LHCN-M2 (cell line): ENCODE data around the gene SYNE2. TPM values are rescaled to one million over a fixed set of nuclear protein-coding genes. Genes with fewer than 3 reads are reported as not detected.
A peak's percentile ranks its signal among the peaks of the same experiment; 100 is the strongest.
"Not testable (repeated sequence)": the region's sequence is repeated elsewhere in the genome, so short reads cannot be mapped to it uniquely, and the experiment has no call there.

ENCODE experiments used
- DNase-seq: peaks from one replicate; pipeline ENCODE4 v3.0.0-alpha.2; 2012; ENCODE audit warnings: low read depth
- total RNA-seq: library from RNA; depleted of rRNA; stranded (reverse); fragments of >200 nt; gene quantifications from 2 replicates; pipeline ENCODE4 v1.2.3, GENCODE V29; 2014

SYNE2 gene
- total RNA-seq, 1 experiment from 2014 or later, result 14.8 TPM

DNA sequence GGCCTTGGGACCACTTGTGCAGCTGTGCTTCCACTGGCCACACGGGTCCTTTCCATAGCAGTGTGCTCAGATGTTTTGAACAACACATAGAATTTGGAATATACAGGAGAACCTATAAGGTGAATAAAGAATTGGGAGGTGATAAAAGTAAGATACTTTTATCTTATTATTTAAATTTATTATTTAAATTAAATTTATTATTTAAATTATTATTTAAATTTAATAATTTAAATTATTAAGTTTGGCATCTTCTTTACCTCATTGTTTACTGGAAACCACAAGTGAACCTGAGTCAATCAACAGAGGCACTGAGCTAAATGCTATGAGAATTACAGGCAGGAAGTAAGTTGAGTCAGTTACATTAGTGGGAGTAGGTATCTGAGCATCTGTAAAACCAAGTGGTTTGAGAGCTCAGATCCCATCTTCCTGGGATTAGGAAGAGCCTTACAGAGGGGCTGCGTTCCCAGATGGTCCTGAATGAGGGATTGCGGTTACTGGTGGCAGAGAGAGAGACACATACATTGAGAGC is 338.2 kb downstream of the SYNE2 start:
- no peak for DNase-seq

DNA sequence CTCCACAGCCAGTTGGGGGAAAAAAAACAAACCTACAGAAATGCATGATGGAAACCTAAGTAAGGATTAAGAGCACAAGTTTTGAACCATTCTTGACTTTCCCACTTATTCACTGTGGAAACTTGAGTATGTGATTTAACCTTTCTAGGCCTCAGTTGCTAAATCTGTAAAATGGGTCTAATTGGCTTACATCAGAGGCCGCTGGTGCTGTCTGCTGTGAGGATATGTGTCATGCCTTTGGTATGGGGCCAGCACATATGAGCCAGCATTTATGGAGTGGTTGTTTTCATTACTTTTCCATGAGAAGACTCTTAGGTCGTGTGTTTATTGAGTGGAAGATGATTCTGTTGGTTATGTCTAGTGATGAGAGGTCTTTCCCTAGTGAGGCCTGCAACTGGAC is 339.0 kb downstream of the SYNE2 start:
- DNase-seq, result peak; percentile 81

DNA sequence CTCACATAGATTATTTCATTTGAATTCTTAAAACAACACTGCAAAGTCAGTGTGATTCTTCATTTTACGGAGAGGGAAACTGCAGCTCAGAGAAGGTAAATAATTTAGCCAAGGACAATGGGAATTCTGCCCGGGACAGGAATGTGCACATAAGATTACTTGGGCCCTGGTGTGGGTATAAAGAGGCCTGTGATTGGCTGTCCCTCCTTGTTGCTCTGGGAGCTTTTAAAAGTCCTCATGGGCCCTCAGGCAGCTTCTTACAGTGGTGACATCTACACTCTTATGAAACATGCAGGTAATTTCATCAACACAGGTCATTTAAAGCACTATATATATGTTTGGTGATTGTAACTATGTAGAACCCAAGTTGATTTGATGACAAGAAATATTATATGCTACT is 341.0 kb downstream of the SYNE2 start:
- DNase-seq, result no peak

DNA sequence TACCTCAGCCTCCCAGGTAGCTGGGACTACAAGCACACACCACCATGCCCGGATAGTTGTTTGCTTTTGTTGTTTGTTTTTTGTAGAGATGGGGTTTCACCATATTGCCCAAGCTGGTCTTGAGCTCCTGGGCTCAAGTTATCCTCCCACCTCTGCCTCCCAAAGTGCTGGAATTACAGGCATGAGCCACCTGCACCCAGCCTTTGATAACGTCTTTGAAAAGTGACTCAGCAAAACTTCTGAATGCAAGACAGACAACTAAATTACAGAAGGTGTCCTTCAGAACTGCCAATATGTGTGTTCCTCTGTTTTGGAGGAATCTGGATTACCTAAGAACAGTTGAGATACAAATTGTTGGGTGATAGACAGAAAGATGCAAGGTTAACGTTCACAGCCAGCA is 341.6 kb downstream of the SYNE2 start:
- DNase-seq, result no peak

DNA sequence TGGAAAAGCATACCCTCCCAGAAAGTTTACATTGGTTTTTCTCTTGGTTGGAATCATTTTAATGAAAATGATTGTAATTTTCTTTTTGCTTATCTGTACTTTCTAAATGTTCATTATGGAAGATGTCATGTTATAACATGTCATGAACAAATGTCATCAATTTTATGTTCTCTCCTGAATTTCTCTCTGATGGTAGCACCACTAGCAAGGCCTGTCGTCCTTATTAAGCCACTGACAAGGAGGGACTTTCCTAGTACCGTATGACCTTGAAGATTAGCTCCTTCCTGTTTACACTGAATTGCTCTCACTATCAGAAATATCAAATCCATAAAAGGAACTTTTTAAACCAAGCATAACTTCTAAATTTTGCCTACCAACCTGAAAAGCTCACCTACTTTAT is 342.4 kb downstream of the SYNE2 start:
- no peak for DNase-seq

DNA sequence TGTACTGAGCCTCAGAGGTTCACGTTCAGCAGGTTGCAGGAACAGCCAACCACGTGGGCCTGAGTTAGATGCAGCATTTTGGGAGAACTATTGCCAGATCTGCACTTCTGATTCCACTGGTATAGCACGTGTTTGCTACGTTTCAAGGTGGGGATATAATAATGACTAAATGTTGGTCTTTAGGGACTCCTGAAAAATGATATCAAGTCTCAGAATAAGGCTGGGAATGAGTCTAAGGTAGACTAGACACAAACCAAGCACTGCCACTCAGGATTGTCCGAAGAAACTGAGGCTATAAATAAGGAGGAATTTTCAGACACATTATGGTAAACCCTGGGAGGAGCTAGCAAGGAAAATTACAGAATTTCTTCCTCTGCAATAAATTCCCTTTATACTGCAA is 343.3 kb downstream of the SYNE2 start:
- no peak for DNase-seq

DNA sequence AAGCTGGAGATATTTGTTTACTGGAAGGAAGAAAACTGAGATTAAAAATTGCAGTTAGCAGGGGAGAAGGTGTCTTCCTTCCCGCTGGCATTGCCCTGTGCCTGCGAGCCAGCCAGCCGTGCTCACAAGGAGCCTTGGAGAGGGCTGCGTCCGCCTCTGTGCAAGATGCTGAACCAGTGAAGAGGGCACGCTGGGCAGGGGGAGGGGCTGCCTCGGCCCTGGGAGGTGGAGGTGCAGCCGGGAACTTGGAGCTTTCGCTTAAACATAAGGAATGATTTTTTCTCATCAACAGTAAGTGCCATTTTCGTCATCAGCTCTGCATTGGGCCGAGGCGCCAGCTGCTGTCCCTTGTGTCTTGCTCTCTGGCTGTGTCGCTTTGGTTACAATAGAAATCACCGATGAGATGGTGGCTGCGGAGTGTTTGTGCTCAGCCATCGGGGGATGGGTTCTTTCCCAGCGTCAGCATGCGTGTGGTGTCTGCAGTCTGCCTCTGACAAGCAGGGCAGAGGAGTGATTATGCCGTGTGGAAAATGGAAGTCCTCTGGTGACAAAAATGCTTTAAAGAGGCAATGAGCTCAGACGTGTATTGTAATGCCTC is 344.1 kb downstream of the SYNE2 start:
- peak; percentile 24 for DNase-seq

DNA sequence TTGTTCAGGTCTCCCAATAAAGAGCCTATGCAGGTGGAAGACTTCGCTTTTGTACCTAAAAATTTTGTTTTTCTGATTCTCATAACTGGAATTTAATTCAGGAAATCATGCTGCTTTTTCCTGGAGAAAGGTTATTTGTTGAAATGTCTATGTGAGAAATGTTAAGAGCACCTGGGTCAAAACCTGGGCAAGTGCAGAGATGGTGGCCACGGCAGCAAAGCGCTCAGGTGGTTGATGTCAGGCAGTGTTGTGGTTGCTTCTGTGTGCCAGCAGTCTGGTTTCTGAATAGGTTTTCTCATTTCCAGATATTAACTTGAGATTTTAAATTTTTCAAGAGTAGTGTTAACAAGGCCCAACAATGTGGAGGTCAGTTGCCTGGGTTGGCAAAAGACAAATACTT is 345.2 kb downstream of the SYNE2 start:
- DNase-seq, result no peak

DNA sequence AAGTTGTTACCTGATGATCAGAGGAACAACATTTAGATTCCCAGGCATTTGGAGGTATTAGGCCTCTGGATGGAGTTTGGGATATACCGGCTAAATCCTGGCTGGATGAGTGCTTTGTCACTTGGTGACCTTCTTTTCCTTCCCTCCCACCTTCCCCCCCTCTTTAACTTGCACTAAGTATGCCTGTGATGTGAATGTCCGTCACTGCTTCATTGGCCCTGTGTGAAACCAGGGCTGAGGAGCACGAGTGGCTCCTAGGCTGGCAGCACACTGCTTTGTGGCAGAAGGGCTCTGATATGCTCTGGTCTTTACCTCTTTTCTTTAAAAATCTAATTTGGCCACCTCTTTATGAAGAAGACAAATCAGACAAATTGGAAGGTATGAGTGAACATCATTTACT is 345.7 kb downstream of the SYNE2 start:
- no peak for DNase-seq

DNA sequence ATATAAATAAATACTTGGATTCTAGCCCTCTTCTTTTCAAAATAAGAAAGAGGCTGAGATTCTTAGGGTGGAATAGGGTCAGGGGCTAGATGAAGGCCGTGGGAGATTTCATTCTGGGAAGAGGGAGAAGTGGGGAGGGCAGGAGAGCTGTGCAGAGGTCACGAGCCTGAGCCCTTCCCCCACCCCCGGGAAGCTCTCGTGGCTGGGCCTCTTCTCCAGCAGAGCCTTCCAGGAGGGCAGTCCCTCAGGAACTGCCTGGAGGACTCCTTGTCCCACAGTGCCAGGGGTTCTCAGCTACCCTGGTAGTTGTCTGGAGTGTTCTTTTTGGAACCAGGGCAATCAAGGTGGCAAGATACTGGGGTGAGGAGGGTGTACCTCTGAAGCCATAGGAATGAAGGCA is 347.4 kb downstream of the SYNE2 start:
- no peak for DNase-seq

DNA sequence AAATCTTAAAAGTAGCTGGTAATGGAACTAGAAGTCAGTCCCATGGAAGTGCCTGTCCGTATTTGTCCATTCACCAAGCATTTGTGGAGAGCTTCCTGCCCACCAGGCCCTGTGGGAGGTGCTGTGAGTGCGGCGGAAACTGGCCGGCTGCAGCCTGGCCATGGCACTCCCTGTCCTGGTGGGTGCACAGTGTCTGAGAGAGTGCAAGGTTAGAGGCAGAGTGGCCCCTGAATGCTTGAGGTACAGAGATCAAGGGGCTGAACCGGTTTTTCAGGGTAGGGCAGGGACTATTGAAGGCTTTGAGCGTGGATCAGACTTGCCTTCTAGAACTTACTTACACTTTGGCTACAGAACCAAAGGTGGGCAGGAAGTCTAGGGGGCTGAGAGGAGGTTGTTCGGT is 348.5 kb downstream of the SYNE2 start:
- no peak for DNase-seq

DNA sequence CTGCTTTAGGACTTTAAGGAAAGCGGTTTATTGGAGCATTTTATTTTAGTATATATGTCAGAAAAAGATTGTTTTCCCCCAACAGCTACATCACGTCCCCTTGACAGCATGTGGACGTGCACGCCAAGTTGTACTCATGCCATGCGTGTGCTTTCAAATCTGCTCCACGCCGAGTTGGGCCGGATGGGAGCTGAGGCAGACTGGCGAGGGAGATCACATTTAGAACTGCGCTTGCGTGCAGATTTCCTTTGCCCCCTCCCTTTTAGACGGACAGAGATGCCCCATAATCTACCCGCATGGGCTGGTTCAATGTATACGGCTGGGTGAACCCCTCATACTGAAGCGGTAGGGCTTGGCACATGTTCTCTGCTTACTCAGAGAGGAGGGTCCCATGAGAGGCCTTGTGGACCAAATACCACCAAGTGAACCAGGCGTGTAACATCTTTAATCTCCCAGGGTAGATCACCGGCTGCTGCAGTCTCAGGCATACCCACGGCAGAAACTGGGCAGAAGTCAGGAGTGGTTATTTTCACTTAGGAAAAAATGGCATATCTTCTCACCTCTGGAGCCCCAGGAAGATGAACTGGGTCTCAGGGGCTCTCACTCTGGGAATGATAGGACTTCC is 349.2 kb downstream of the SYNE2 start:
- DNase-seq, result no peak

DNA sequence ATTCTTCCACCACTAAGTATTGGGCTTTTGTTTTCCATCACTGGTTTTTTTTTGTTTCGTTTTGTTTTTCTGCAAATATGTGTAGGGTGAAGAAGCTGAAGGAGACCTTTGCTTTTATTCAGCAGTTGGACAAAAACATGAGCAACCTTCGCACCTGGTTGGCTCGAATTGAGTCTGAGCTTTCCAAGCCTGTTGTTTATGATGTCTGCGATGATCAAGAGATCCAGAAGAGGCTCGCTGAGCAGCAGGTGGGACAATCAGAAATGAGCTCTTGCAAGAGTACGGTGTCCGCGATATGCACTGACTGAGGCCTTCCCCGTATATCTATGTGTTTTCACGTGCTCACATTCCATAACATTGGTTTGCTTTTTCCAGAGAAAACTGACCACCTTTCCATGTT is 349.9 kb downstream of the SYNE2 start:
- DNase-seq, result no peak

DNA sequence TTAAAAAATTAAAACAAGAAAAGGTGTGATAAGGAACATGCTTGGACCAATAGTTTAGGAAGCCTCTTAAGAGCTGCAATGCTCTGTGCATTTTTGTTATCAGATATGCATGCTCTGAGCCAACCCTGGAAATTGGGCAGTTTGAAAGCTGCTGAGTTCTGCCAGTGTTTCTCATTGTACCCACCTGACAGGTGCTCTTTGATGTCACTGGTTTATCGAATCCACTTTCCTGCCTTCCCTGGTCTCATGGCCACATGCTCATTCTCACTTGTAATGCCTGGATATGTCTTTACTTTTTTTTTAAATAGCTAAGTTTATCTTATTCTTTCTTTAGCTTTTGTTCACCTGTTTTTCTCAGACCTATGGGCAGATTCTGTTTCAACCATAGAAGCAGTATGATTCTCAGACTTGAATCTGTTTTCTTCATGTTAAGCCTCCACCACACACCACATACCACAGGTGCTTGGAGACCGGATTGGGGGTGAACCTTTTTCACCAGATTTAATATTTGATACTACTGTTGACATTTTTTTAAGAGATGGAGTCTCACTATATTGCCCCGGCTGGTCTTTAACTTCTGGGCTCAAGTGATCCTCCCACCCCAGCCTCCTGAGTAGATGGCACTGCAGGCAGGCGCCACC is 350.7 kb downstream of the SYNE2 start:
- DNase-seq, result no peak

DNA sequence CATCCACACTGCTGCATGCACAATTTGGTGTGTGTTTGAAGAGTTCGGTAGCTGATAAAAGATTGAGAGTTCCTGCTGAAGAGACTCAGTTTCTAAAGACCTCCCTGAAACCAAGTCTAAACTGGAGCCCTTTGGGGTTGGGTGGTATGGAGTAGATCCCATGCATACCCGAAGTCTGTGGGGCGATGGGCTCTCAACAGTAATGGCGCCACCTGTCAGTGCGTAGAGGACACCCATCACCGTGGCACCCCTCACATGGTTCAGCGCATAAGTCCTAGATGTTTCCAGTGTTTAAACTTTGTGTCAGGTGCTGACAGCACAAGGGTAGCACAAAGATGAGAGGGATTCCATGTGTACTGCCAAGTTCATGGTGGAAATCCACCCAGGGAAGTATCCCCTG is 355.5 kb downstream of the SYNE2 start:
- DNase-seq, result no peak

DNA sequence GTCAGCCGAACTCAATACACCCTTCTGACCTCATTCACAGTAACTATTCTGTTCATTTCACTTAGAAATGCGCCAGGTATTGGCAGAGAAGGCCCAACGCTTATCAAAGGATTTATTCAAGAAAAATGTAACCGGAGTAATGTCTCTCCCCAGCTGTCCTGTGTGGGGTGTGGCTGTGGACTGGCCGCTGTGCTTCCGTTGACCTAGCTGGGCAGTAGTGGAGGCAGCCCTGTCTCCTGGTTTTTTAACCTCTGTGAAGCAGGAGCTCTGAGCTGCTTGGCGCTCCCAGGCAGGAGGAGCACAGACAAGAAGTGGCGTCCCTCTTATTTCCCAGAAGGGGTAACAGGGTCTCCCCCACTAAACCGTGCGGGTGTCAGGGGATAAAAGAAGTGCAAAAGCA is 356.2 kb downstream of the SYNE2 start:
- DNase-seq, result no peak

DNA sequence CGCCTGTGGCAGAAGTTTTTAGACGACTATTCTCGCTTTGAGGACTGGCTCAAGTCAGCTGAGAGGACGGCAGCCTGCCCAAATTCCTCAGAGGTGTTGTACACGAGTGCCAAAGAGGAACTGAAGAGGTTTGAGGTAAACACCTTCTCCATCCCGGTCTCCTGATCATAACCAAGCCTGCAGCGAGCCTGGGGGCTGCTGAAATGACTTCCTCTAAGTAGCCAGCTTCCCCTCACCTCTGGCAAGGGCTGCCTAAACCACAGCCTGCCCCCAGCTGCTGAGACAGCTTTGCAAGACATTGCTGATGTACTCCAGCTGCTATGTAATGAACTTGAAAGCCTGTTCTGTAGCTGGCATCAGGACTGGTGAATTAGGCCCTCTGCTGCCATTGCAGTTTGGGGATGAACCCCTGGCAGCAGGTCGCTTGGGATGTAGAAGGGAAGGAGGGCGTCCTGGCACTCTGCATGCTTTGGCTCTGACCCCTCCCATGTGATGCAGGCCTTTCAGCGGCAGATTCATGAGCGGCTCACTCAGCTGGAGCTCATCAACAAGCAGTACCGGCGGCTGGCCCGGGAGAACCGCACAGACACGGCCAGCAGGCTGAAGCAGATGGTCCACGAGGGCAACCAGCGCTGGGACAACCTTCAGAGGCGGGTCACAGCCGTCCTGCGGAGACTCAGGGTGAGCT is 356.8 kb downstream of the SYNE2 start:
- DNase-seq, result no peak

DNA sequence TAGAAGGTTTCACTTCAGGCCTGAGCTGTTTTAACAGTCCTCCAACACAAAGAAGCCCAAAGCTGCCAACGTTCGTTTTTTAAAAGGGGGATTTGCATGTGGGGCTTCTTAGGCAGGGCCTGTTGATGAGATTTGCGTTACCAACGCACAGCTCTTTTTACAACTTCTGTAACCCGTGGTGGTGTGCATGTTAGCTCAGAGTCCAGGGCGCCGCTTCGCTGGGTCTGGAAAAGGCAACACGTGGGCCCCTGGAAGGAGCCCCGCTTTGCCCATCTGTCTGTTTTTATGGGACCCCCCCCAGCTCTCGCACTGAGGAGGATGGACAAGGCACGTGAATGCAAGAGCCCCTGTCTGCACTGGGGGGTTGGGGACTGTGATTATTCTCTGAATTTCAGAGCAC is 357.4 kb downstream of the SYNE2 start:
- no peak for DNase-seq

DNA sequence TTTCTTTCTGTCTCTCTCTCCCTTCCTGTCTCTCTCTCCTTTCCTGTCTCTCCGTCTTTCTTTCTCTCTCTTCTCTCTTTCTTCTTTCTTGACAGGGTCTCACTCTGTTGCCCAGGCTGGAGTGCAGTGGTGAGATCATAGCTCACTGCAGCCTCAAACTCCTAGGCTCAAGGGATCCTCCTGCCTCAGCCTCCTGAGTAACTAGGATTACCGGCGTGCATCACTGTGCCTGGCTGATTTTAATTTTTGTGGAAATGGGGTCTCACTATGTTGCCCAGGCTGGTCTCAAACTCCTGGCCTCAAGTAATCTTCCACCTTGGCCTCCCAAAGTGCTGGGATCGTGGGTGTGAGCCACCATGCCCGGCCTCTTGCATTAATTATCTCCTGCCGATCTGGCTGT is 358.1 kb downstream of the SYNE2 start:
- DNase-seq, result not testable (repeated sequence)

DNA sequence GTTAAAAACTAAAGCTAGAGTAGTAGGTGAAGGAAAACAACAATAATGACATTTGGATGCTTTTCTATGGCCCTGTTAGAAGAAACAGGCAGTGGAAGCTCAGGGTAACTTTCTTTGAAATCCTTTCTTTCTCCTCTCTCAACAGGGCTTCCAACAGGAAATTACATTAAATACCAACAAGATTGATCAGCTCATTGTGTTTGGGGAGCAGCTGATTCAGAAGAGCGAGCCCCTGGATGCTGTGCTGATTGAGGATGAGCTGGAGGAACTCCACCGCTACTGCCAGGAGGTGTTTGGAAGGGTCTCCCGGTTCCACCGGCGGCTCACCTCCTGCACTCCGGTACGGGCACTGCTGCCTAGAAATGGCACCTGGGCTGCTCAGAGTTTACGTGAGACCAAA is 359.9 kb downstream of the SYNE2 start:
- DNase-seq, result no peak

DNA sequence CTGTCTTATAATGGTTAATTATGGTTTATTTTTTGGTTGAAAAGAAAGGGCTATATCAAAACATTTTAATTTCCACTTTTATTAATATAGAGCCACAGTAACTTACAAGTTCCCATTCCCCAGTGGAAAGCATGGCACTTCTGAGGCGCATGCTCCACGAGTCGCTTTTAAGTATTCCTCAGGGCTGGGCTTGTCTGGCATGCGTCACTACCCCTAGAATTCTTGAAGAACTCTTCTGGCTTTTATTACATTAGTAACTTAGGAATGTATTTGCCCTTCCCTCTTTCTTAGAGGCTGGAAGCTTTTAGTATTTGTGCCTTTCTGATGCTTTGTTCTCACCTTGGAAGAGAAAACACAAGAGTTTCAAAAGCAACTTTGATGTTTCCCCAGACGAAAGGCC is 360.3 kb downstream of the SYNE2 start:
- no peak for DNase-seq

DNA sequence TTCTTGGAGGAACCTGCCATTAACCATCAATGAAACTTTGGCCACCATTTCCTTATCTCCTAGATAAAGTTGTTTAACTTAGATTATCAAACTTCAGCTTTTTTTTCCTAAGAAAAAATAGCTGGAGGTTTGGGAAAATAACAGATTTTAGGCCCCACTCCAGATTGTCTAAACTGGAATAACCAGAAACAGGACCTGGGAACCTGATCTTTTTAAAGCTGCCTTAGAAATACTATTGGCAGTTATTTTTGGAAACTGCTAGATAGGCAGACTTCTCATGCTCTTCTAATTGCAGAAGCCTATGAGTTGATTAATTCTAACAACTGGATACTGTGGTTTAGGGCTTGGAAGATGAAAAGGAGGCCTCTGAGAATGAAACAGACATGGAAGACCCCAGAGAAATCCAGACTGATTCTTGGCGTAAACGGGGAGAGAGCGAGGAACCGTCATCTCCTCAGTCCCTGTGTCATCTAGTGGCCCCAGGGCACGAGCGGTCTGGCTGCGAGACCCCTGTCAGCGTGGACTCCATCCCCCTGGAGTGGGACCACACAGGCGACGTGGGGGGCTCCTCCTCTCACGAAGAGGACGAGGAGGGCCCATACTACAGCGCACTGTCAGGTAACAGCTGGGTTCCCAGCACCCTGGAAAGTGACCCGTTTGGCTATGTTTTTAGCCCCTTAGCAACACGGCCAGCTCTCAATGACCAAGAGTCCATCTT is 361.2 kb downstream of the SYNE2 start:
- DNase-seq, result no peak
